Measurements from ENCODE around the gene TFCP2L1. TPM values are rescaled to one million over a fixed set of nuclear protein-coding genes. Genes with fewer than 3 reads are reported as not detected.

Gene TFCP2L1
- total RNA-seq, 1 donor from 2014 or later = 0.05 TPM

DNA sequence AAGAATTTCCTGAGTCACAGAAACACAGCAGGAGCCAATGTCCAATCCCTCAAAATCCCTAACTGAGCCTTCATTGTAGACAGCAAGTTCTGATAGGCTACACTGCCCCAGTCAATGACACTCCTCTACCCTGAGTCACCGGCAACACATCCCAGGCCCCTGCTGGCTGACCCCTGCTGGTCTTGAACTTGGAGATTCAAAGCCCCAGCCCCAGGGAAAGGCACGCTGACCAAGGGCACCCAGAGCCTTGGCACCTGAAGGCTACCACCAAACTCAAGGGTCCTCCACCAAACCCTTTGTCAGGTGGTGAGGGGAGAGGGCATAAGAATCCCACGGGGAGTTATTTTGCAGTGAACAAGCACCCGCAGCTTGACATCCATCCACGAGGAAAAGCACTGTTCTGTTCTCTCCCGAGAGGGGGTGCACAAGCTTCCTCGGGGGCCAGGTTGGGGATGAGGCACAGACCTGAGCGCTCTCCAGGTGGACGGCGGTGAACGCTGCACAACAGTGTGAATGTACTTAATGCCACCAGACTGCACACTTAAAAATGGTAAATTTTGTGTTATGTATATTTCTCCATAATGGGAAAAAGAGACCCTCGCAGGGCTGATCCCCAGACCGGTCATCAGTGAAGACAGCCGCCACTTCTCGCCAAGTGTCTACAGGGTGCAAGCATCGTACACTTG is 46.9 kb downstream of the TFCP2L1 start:
- no peaks in the 10 kb centered on the region for H3K36me3 ChIP-seq (ENCODE audit: insufficient read depth, low read length)
- Mint-ChIP-seq H3K27me3 (ENCODE audit: low read depth, unreplicated experiment) (peaks cover 75% of the 10 kb centered on the region), H3K9me3 (ENCODE audit: unreplicated experiment) (peaks cover 2% of the 10 kb centered on the region), H3K4me3 (ENCODE audit: unreplicated experiment) (no peak overlapping the region), H3K36me3 (ENCODE audit: low read depth, unreplicated experiment) (no peaks in the 10 kb centered on the region), H3K27ac (ENCODE audit: unreplicated experiment) (no peak overlapping the region), H3K4me1 (ENCODE audit: low read depth, unreplicated experiment) (peaks cover 3% of the 10 kb centered on the region)
- no peak for FAIRE-seq
- no peak overlapping the region for H3K4me3 ChIP-seq (ENCODE audit: insufficient read depth, low read depth, low read length)
- TF ChIP-seq EZH2 (IDR thresholded peaks at IDR 0.05; ENCODE audit: insufficient read depth, low read length) = no peak
- TF ChIP-seq, protein P1, sequence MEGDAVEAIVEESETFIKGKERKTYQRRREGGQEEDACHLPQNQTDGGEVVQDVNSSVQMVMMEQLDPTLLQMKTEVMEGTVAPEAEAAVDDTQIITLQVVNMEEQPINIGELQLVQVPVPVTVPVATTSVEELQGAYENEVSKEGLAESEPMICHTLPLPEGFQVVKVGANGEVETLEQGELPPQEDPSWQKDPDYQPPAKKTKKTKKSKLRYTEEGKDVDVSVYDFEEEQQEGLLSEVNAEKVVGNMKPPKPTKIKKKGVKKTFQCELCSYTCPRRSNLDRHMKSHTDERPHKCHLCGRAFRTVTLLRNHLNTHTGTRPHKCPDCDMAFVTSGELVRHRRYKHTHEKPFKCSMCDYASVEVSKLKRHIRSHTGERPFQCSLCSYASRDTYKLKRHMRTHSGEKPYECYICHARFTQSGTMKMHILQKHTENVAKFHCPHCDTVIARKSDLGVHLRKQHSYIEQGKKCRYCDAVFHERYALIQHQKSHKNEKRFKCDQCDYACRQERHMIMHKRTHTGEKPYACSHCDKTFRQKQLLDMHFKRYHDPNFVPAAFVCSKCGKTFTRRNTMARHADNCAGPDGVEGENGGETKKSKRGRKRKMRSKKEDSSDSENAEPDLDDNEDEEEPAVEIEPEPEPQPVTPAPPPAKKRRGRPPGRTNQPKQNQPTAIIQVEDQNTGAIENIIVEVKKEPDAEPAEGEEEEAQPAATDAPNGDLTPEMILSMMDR (IDR thresholded peaks at IDR 0.05; ENCODE audit: insufficient read depth, low read depth, low read length) = no peak
- H3K4me1 ChIP-seq (ENCODE audit: insufficient read depth, low read length) = peaks cover 8% of the 10 kb centered on the region
- no peak overlapping the region for H3K27ac ChIP-seq (ENCODE audit: low read depth, low read length)
- no peak overlapping the region for H3K4me2 ChIP-seq (ENCODE audit: low read length)
- H3K27me3 ChIP-seq (ENCODE audit: insufficient read depth, low read length) = peaks cover 3% of the 10 kb centered on the region
- H3K79me2 ChIP-seq (ENCODE audit: insufficient read depth, low read length) = no peaks in the 10 kb centered on the region
- no peaks in the 10 kb centered on the region for H3K9me3 ChIP-seq (ENCODE audit: insufficient read depth, low read depth, low read length)
- H4K20me1 ChIP-seq (ENCODE audit: insufficient read depth, low read length) = no peaks in the 10 kb centered on the region
- DNase-seq (ENCODE audit: low read depth) = peak; percentile 2
- H2AFZ ChIP-seq (ENCODE audit: low read depth, low read length) = no peak overlapping the region
- no peak overlapping the region for H3K9ac ChIP-seq (ENCODE audit: low read length)

DNA sequence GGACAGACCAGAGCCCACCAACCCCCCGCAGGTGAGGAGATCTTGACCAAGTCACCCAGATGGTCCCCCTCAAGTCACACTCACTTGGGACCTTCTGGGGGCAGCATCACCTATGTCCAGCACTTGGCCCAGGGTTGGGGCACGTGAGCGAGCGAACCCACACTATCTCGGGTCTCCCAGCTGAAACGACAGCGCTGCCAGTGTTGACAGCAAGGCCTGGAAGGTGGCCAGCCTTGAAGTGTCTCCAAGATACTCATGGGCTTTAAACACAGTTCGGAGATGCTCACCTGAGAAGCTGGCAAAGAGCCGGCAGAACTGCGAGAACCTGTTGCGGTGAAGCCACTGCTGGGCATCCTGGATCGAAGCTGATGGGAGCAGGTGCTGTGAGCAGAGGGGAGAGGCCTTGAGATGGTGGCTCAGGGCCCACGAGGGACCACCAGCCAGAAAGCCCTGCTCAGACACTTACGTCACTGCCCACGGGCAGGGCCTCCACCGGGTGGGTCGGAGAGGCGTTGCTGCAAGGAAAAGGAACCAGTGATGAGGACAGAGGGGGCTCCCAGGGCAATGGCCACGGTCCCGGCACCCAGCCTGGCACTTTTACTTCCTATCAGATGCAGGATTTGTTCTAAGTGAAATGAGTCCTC is 47.5 kb downstream of the TFCP2L1 start:
- TF ChIP-seq, protein P1 (IDR thresholded peaks at IDR 0.05; ENCODE audit: insufficient read depth, low read depth, low read length) = no peak
- no peak for TF ChIP-seq EZH2 (IDR thresholded peaks at IDR 0.05; ENCODE audit: insufficient read depth, low read length)

More for the DNA sequence above, 47.5 kb downstream of the TFCP2L1 start:
- peaks cover 2% of the 10 kb centered on the region for H3K4me1 Mint-ChIP-seq (ENCODE audit: low read depth, unreplicated experiment)
- Histone ChIP-seq H3K79me2 (ENCODE audit: insufficient read depth, low read length) (no peaks in the 10 kb centered on the region), H4K20me1 (ENCODE audit: insufficient read depth, low read length) (no peaks in the 10 kb centered on the region), H3K4me1 (ENCODE audit: insufficient read depth, low read length) (peaks cover 8% of the 10 kb centered on the region), H3K36me3 (ENCODE audit: insufficient read depth, low read length) (no peaks in the 10 kb centered on the region), H3K4me3 (ENCODE audit: insufficient read depth, low read depth, low read length) (no peak overlapping the region), H3K9me3 (ENCODE audit: insufficient read depth, low read depth, low read length) (no peaks in the 10 kb centered on the region), H3K4me2 (ENCODE audit: low read length) (no peak overlapping the region), H2AFZ (ENCODE audit: low read depth, low read length) (no peak overlapping the region), H3K9ac (ENCODE audit: low read length) (no peak overlapping the region), H3K27ac (ENCODE audit: low read depth, low read length) (no peak overlapping the region), H3K27me3 (ENCODE audit: insufficient read depth, low read length) (no peaks in the 10 kb centered on the region)
- no peak overlapping the region for H3K27ac Mint-ChIP-seq (ENCODE audit: unreplicated experiment)
- peaks cover 72% of the 10 kb centered on the region for H3K27me3 Mint-ChIP-seq (ENCODE audit: low read depth, unreplicated experiment)
- FAIRE-seq = no peak
- no peaks in the 10 kb centered on the region for H3K36me3 Mint-ChIP-seq (ENCODE audit: low read depth, unreplicated experiment)
- DNase-seq (ENCODE audit: low read depth) = no peak
- no peaks in the 10 kb centered on the region for H3K9me3 Mint-ChIP-seq (ENCODE audit: unreplicated experiment)
- H3K4me3 Mint-ChIP-seq (ENCODE audit: unreplicated experiment) = no peak overlapping the region
